ENCODE results near the gene PRKN. TPM values are rescaled to one million over a fixed set of nuclear protein-coding genes. Genes with fewer than 3 reads are reported as not detected.

The PRKN gene
- total and polyA plus RNA-seq, 2 experiments from 2014 or later = 2.3 to 3.9 TPM

GRCh38 chr6:161891542-161891941 lies 836.0 kb downstream of the PRKN start:
- Histone ChIP-seq H3K36me3 (replicated peaks; ENCODE audit: insufficient read depth, low read depth) (no peaks in the 10 kb centered on the region), H3K4me1 (ENCODE audit: insufficient read depth) (no peaks in the 10 kb centered on the region), H3K27me3 (peaks cover 4% of the 10 kb centered on the region), H3K9me3 (ENCODE audit: low read depth) (no peaks in the 10 kb centered on the region), H3K4me3 (no peak overlapping the region), H3K27ac (no peak overlapping the region), H3K4me2 (no peak overlapping the region), H3K9me2 (replicated peaks; ENCODE audit: insufficient read depth) (no peaks in the 10 kb centered on the region), H4K20me1 (ENCODE audit: insufficient read depth, poor library complexity, severe bottlenecking) (no peaks in the 10 kb centered on the region), H2AFZ (no peak overlapping the region), H3K79me2 (no peaks in the 10 kb centered on the region)
- no peak for DNase-seq (ENCODE audit: low spot score)
- TF ChIP-seq CTCF (IDR thresholded peaks at IDR 0.05; ENCODE audit: poor library complexity) (no peak), EZH2 (IDR thresholded peaks at IDR 0.05; ENCODE audit: borderline replicate concordance) (no peak), EZH2phosphoT487 (IDR thresholded peaks at IDR 0.05; ENCODE audit: low read depth, severe bottlenecking, unreplicated experiment) (no peak)
- 56% methylated on average over 2 of the region's 2 CpGs for WGBS (ENCODE audit: low lambda C conversion rate, missing lambda C conversion rate)

- Histone ChIP-seq H3K4me3 (no peak overlapping the region), H4K20me1 (ENCODE audit: insufficient read depth, poor library complexity, severe bottlenecking) (no peaks in the 10 kb centered on the region), H3K9me3 (ENCODE audit: low read depth) (no peaks in the 10 kb centered on the region), H3K27me3 (peaks cover 4% of the 10 kb centered on the region), H3K36me3 (replicated peaks; ENCODE audit: insufficient read depth, low read depth) (no peaks in the 10 kb centered on the region), H3K9me2 (replicated peaks; ENCODE audit: insufficient read depth) (no peaks in the 10 kb centered on the region), H2AFZ (no peak overlapping the region), H3K27ac (no peak overlapping the region), H3K4me1 (ENCODE audit: insufficient read depth) (no peaks in the 10 kb centered on the region), H3K79me2 (no peaks in the 10 kb centered on the region), H3K4me2 (peak overlapping the region; percentile 36)
- 36% methylated on average over 15 of the region's 15 CpGs for WGBS (ENCODE audit: low lambda C conversion rate, missing lambda C conversion rate)
- TF ChIP-seq EZH2phosphoT487 (IDR thresholded peaks at IDR 0.05; ENCODE audit: low read depth, severe bottlenecking, unreplicated experiment) (no peak), EZH2 (IDR thresholded peaks at IDR 0.05; ENCODE audit: borderline replicate concordance) (no peak), CTCF (IDR thresholded peaks at IDR 0.05; ENCODE audit: poor library complexity) (no peak)
- DNase-seq (ENCODE audit: low spot score) = peak; percentile 9
These were observed 836.7 kb downstream of the PRKN start for GRCh38 chr6:161890832-161891297.

GRCh38 chr6:161890133-161890831 lies 837.3 kb downstream of the PRKN start:
- H4K20me1 ChIP-seq (ENCODE audit: insufficient read depth, poor library complexity, severe bottlenecking) = no peaks in the 10 kb centered on the region
- TF ChIP-seq EZH2phosphoT487 (IDR thresholded peaks at IDR 0.05; ENCODE audit: low read depth, severe bottlenecking, unreplicated experiment) (no peak), CTCF (IDR thresholded peaks at IDR 0.05; ENCODE audit: poor library complexity) (no peak), EZH2 (IDR thresholded peaks at IDR 0.05; ENCODE audit: borderline replicate concordance) (no peak)
- WGBS (ENCODE audit: low lambda C conversion rate, missing lambda C conversion rate) = 54% methylated on average over 8 of the region's 8 CpGs
- no peaks in the 10 kb centered on the region for H3K4me1 ChIP-seq (ENCODE audit: insufficient read depth)
- DNase-seq (ENCODE audit: low spot score) = peak; percentile 27
- no peaks in the 10 kb centered on the region for H3K9me2 ChIP-seq (replicated peaks; ENCODE audit: insufficient read depth)
- H2AFZ ChIP-seq = no peak overlapping the region
- no peak overlapping the region for H3K4me3 ChIP-seq
- H3K27me3 ChIP-seq = peaks cover 4% of the 10 kb centered on the region
- no peaks in the 10 kb centered on the region for H3K9me3 ChIP-seq (ENCODE audit: low read depth)
- no peaks in the 10 kb centered on the region for H3K79me2 ChIP-seq
- H3K4me2 ChIP-seq = peak overlapping the region; percentile 36
- H3K36me3 ChIP-seq (replicated peaks; ENCODE audit: insufficient read depth, low read depth) = no peaks in the 10 kb centered on the region
- no peak overlapping the region for H3K27ac ChIP-seq
